ENCODE measurements around the gene TRMT10C. TPM values are rescaled to one million over a fixed set of nuclear protein-coding genes. Genes with fewer than 3 reads are reported as not detected.
"Not testable (repeated sequence)": the region's sequence is repeated elsewhere in the genome, so short reads cannot be mapped to it uniquely, and the experiment has no call there.

TRMT10C gene
- total RNA-seq, 1 donor from 2014 or later, result 85.9 TPM

GRCh38 chr3:101535221-101535620 is 26.4 kb upstream of the TRMT10C start:
- H3K27ac Mint-ChIP-seq, result no peak overlapping the region
- no peak for TF ChIP-seq CTCF (IDR thresholded peaks at IDR 0.05)
- no peak for TF ChIP-seq EZH2 (IDR thresholded peaks at IDR 0.05)
- TF ChIP-seq EZH2phosphoT487 (IDR thresholded peaks at IDR 0.05), result no peak

DNA sequence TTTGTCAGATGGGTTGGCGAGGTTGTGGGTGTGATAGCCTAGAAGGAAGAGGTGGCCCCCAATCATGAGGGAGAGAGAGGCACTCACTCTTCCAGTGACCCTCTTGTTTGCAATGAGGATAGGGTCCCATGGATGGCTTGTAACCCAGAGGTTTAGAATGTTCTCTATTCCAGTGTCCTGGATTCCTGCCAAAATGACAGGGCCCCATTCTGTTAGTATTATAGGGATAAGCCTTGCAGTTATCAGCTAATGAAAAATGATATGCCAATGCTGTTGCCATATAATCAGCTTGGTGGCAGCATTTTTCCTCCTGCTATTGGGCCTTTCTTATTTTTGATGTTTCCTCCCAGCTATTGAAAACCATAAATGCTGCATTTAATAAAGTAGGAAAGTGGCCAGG is 25.4 kb upstream of the TRMT10C start:
- DNase-seq (ENCODE audit: low spot score), result no peak
- Histone ChIP-seq H3K4me3 (no peak overlapping the region), H3F3A (ENCODE audit: low read depth) (no peaks in the 10 kb centered on the region), H3K4me2 (no peak overlapping the region), H3K36me3 (no peaks in the 10 kb centered on the region), H3K9ac (no peak overlapping the region), H3K79me2 (ENCODE audit: low read depth) (no peaks in the 10 kb centered on the region), H3K27me3 (no peaks in the 10 kb centered on the region), H3K27ac (no peak overlapping the region), H2AFZ (replicated peaks) (no peak overlapping the region), H3K4me1 (no peaks in the 10 kb centered on the region), H4K20me1 (ENCODE audit: low read depth) (no peaks in the 10 kb centered on the region), H3K9me3 (ENCODE audit: low read depth) (no peaks in the 10 kb centered on the region)
- peaks cover 5% of the 10 kb centered on the region for H3K27me3 Mint-ChIP-seq (ENCODE audit: insufficient read depth, low read depth)
- no peaks in the 10 kb centered on the region for H3K4me1 Mint-ChIP-seq
- no peak overlapping the region for H3K27ac Mint-ChIP-seq
- H3K4me3 Mint-ChIP-seq, result no peak overlapping the region
- no peak for TF ChIP-seq CTCF (IDR thresholded peaks at IDR 0.05)
- TF ChIP-seq EZH2 (IDR thresholded peaks at IDR 0.05), result no peak
- no peak for TF ChIP-seq EZH2phosphoT487 (IDR thresholded peaks at IDR 0.05)
- H3K9me3 Mint-ChIP-seq, result no peaks in the 10 kb centered on the region
- H3K36me3 Mint-ChIP-seq, result no peaks in the 10 kb centered on the region

More at GRCh38 chr3:101535221-101535620, 26.4 kb upstream of the TRMT10C start:
- Histone ChIP-seq H3K36me3 (no peaks in the 10 kb centered on the region), H3K4me2 (no peak overlapping the region), H3K79me2 (ENCODE audit: low read depth) (no peaks in the 10 kb centered on the region), H2AFZ (replicated peaks) (no peak overlapping the region), H3F3A (ENCODE audit: low read depth) (no peaks in the 10 kb centered on the region), H4K20me1 (ENCODE audit: low read depth) (no peaks in the 10 kb centered on the region), H3K9me3 (ENCODE audit: low read depth) (no peaks in the 10 kb centered on the region), H3K27ac (no peak overlapping the region), H3K9ac (no peak overlapping the region), H3K4me1 (no peaks in the 10 kb centered on the region), H3K27me3 (no peaks in the 10 kb centered on the region), H3K4me3 (no peak overlapping the region)
- peaks cover 5% of the 10 kb centered on the region for H3K27me3 Mint-ChIP-seq (ENCODE audit: insufficient read depth, low read depth)
- H3K36me3 Mint-ChIP-seq, result no peaks in the 10 kb centered on the region
- no peaks in the 10 kb centered on the region for H3K9me3 Mint-ChIP-seq
- DNase-seq (ENCODE audit: low spot score), result no peak
- no peak overlapping the region for H3K4me3 Mint-ChIP-seq
- H3K4me1 Mint-ChIP-seq, result no peaks in the 10 kb centered on the region

- H3K4me2 ChIP-seq; H3K9me3 ChIP-seq (ENCODE audit: low read depth); H4K20me1 ChIP-seq (ENCODE audit: low read depth); H2AFZ ChIP-seq (replicated peaks); H3K27me3 ChIP-seq; H3K4me3 Mint-ChIP-seq; H3K4me1 Mint-ChIP-seq; H3K4me3 ChIP-seq; H3K27me3 Mint-ChIP-seq (ENCODE audit: insufficient read depth, low read depth); H3K36me3 Mint-ChIP-seq; H3K27ac ChIP-seq; DNase-seq (ENCODE audit: low spot score); H3K9me3 Mint-ChIP-seq; H3K27ac Mint-ChIP-seq; H3K4me1 ChIP-seq; H3K9ac ChIP-seq; H3F3A ChIP-seq (ENCODE audit: low read depth); H3K36me3 ChIP-seq; H3K79me2 ChIP-seq (ENCODE audit: low read depth): not testable (repeated sequence)
Observed at GRCh38 chr3:101536955-101537354, 24.7 kb upstream of the TRMT10C start.

GRCh38 chr3:101542957-101543356 is 18.7 kb upstream of the TRMT10C start:
- Histone ChIP-seq H3K9me3 (ENCODE audit: low read depth) (no peaks in the 10 kb centered on the region), H3F3A (ENCODE audit: low read depth) (no peaks in the 10 kb centered on the region), H2AFZ (replicated peaks) (no peak overlapping the region), H3K9ac (no peak overlapping the region), H4K20me1 (ENCODE audit: low read depth) (no peaks in the 10 kb centered on the region), H3K4me2 (no peak overlapping the region), H3K4me3 (no peak overlapping the region), H3K27ac (no peak overlapping the region), H3K4me1 (no peaks in the 10 kb centered on the region), H3K36me3 (no peaks in the 10 kb centered on the region), H3K27me3 (no peaks in the 10 kb centered on the region), H3K79me2 (ENCODE audit: low read depth) (no peaks in the 10 kb centered on the region)
- H3K27me3 Mint-ChIP-seq (ENCODE audit: insufficient read depth, low read depth), result peaks cover 4% of the 10 kb centered on the region
- no peaks in the 10 kb centered on the region for H3K4me1 Mint-ChIP-seq
- no peaks in the 10 kb centered on the region for H3K9me3 Mint-ChIP-seq
- H3K27ac Mint-ChIP-seq, result no peak overlapping the region
- TF ChIP-seq CTCF (IDR thresholded peaks at IDR 0.05) (no peak), EZH2 (IDR thresholded peaks at IDR 0.05) (no peak), EZH2phosphoT487 (IDR thresholded peaks at IDR 0.05) (no peak)
- H3K4me3 Mint-ChIP-seq, result no peak overlapping the region
- no peaks in the 10 kb centered on the region for H3K36me3 Mint-ChIP-seq
- no peak for DNase-seq (ENCODE audit: low spot score)
